Measurements from ENCODE around the gene RFTN1. TPM values are rescaled to one million over a fixed set of nuclear protein-coding genes. Genes with fewer than 3 reads are reported as not detected.
"Not testable (repeated sequence)": the region's sequence is repeated elsewhere in the genome, so short reads cannot be mapped to it uniquely, and the experiment has no call there.

Gene RFTN1
- total and polyA plus RNA-seq, 8 donors: 1.9 to 14.0 (median 2.9) TPM

DNA sequence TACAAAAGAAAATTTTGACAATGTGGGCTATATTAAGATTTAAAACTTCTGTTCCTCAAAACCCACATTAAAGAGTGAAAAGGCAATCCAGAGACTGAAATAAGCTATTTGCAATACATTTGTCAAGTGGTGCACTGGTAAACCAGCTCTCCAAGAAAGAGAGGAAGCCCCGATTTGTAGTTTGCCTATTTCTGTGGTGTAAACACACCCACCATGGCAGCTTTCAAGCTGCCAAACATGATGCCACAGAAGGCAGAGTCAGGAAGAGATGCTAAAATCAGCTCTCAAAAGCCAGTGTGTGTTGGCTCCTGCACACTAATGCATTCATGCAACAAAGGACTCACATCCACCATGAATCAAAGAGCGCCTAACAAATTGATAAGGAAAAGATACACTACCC lies 17.5 kb downstream of the RFTN1 start:
- DNase-seq (no peak), FAIRE-seq (no peak), ATAC-seq (no peak)
- no peak for TF ChIP-seq CTCF (IDR thresholded peaks at IDR 0.05)
- no peaks in the 10 kb centered on the region for H3K4me1 ChIP-seq
- intact Hi-C loops (cut with DNase I): no loop called here
- H3K36me3 ChIP-seq: no peaks in the 10 kb centered on the region
- H3K4me3 ChIP-seq: no peak overlapping the region
- no peak overlapping the region for H3K27ac ChIP-seq
- 74 to 83% methylated on average over 2 of the region's 2 CpGs for WGBS, 2 donors
- no peaks in the 10 kb centered on the region for H3K27me3 ChIP-seq
- no peaks in the 10 kb centered on the region for H3K9me3 ChIP-seq

- no peak for ATAC-seq
- intact Hi-C loops (cut with DNase I): no loop called here
- no peaks in the 10 kb centered on the region for H3K4me1 ChIP-seq
- no peak for FAIRE-seq
- 52 to 58% methylated on average over 9 of the region's 9 CpGs for WGBS, 2 donors
- H3K9me3 ChIP-seq: no peaks in the 10 kb centered on the region
- DNase-seq: no peak
- H3K36me3 ChIP-seq: no peaks in the 10 kb centered on the region
- TF ChIP-seq CTCF (IDR thresholded peaks at IDR 0.05): no peak
- H3K27ac ChIP-seq: no peak overlapping the region
- no peak overlapping the region for H3K4me3 ChIP-seq
- H3K27me3 ChIP-seq: no peaks in the 10 kb centered on the region
Observed at GRCh38 chr3:16494814-16495431, 18.6 kb downstream of the RFTN1 start.

DNA sequence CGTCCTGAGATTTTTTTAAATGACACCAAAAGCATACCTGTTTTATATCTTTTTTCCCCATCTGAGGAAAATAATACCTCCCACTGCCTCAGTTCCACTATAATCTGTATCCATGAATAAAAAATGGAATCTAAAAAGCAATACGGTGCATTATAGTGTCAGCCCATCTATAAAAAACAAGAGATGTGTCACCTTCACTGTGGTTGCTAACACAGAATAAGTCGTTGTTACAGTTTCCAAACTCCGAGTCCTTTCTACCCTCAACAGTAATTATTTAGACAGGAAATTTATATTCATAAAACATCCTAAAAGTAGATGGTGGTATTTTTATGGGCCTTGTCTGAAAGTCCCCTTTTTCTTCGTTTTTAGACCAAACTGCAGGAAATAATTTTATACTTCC lies 19.4 kb downstream of the RFTN1 start:
- intact Hi-C loops (cut with DNase I): no loop called here
- Histone ChIP-seq H3K4me1 (no peaks in the 10 kb centered on the region), H3K27ac (no peak overlapping the region), H3K9me3 (no peaks in the 10 kb centered on the region), H3K36me3 (no peaks in the 10 kb centered on the region), H3K4me3 (no peak overlapping the region), H3K27me3 (no peaks in the 10 kb centered on the region)
- no peak for ATAC-seq
- TF ChIP-seq CTCF (IDR thresholded peaks at IDR 0.05): no peak
- no peak for FAIRE-seq
- WGBS, 2 donors: 61 to 74% methylated on average over 5 of the region's 5 CpGs
- no peak for DNase-seq

DNA sequence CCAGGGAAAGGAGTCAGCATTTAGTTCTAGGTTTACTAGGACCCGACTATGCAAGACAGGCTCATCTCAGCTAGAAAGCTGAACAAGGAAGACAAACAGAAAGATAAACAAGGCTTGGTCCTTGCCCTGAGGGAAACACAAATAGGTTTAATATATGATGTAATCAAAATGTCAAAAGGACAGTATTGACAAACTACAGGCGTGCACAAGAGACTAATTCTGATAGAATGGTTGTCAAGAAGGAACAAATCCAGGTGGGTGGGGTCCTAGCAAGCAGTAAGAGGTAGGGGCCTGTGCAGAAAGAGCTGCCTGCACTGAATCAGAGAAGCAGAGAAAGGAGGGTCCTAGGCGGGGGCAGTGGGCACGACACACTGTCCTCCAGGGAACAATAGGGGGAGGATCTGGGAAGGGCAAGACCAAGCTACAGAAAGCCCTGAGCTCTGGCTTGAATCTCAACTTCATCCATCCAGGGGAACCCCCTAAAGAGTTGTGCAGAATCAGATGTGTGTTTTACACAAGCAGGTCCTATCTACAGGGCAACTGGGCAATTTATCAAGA lies 23.4 kb downstream of the RFTN1 start:
- TF ChIP-seq CTCF (IDR thresholded peaks at IDR 0.05): no peak
- Histone ChIP-seq H3K4me1 (no peaks in the 10 kb centered on the region), H3K9me3 (no peaks in the 10 kb centered on the region), H3K36me3 (no peaks in the 10 kb centered on the region), H3K27ac (no peak overlapping the region), H3K4me3 (no peak overlapping the region), H3K27me3 (no peaks in the 10 kb centered on the region)
- ATAC-seq: no peak
- FAIRE-seq: no peak
- 53 to 54% methylated on average over 4 of the region's 4 CpGs for WGBS, 2 donors
- DNase-seq: no peak
- intact Hi-C loops (cut with DNase I): no loop called here

DNA sequence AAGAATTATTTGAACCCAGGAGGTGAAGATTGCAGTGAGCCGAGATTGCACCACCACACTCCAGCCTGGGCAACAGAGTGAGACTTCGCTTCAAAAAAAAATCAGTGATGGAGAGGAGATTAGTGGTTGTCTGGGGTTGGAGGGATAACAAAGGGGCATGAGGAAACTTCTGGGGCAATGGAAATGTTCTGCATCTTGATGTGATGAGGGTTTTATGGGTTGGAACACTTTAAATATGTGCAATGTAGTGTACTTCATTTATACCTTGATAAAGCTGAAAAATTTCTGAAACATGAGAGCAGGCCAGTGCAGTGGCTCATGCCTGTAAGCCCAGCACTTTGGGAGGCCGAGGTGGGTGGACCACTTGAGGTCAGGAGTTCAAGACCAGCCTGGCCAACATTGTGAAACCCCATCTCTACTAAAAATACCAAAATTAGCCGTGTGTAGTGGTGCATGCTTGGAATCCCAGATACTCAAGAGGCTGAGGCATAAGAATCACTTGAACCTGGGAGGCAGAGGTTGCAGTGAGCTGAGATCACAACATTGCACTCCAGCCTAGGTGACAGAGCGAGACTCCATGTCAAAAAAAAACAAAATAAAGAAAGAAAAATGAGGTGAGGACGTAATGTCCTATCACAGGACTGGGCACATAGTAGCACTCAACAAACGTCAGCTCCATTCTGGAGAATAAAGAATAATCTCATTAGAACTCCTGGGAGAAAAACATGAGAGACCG lies 24.0 kb downstream of the RFTN1 start:
- ATAC-seq; DNase-seq; H3K36me3 ChIP-seq; H3K4me3 ChIP-seq; H3K27ac ChIP-seq; intact Hi-C loops (cut with DNase I); H3K9me3 ChIP-seq; H3K27me3 ChIP-seq; H3K4me1 ChIP-seq; FAIRE-seq: not testable (repeated sequence)
- WGBS, 2 donors: 84% methylated on average over 8 of the region's 8 CpGs

Data from pancreas (tissue), 10 donors.